Measurements from ENCODE around the gene TMEM175. TPM values are rescaled to one million over a fixed set of nuclear protein-coding genes. Genes with fewer than 3 reads are reported as not detected.

The TMEM175 gene
- total and polyA plus RNA-seq, 2 of the 4 experiments (the other 2 are of a cell fraction): 7.7 to 41.9 TPM

GRCh38 chr4:884896-885295, 47.4 kb upstream of the TMEM175 start:
- in situ Hi-C loops (cut with MboI; ENCODE audit: low sequenced_read_pairs): no loop called here
- 95% methylated on average over 21 of the region's 24 CpGs; no CpG with 5 or more reads in 1 of the 2 experiments for WGBS, 2 experiments (ENCODE audit: extremely low coverage in 2 of 2, insufficient read length in 1 of 2)

More at GRCh38 chr4:884896-885295, 47.4 kb upstream of the TMEM175 start:
- Histone ChIP-seq H3K79me1 (ENCODE audit: low read depth in 1 of 2, low read length in 2 of 2) (peaks cover 0 to 10% of the 10 kb centered on the region in 2 experiments; a peak in 3 of 4 replicates), H2BK15ac (ENCODE audit: low read depth, low read length) (no peak overlapping the region), H2AK9ac (replicated peaks; ENCODE audit: low read depth, low read length, poor library complexity) (no peak overlapping the region), H3K27ac (ENCODE audit: insufficient read depth, low read length) (no peak overlapping the region), H3K14ac (replicated peaks; ENCODE audit: low read depth, low read length) (no peak overlapping the region), H4K5ac (ENCODE audit: low read depth, low read length) (no peak overlapping the region), H4K20me1 (ENCODE audit: insufficient read depth, low read length) (peaks cover 11% of the 10 kb centered on the region), H3K36me3 (ENCODE audit: control insufficient read depth, insufficient read depth, low read length) (peaks cover 73% of the 10 kb centered on the region), H2BK5ac (ENCODE audit: low read depth, low read length, poor library complexity, severe bottlenecking) (no peak overlapping the region), H2AFZ (replicated peaks; ENCODE audit: low read length, poor library complexity) (no peak overlapping the region), H2BK20ac (ENCODE audit: low read depth, low read length) (no peak overlapping the region), H3K56ac (ENCODE audit: extremely low read depth, insufficient read depth, low read length) (no peak overlapping the region), H2BK120ac (ENCODE audit: low read depth, low read length) (no peak overlapping the region), H3K27me3 (ENCODE audit: control insufficient read depth, insufficient read depth, low read length) (no peaks in the 10 kb centered on the region), H4K8ac (ENCODE audit: low read depth in 2 of 2, low read length in 2 of 2) (no peak overlapping the region), H3K4me3 (ENCODE audit: insufficient read depth, low read depth, low read length) (no peak overlapping the region), H3K9me3 (ENCODE audit: control insufficient read depth, insufficient read depth, low read length) (no peaks in the 10 kb centered on the region), H3K18ac (ENCODE audit: low read depth, low read length) (no peak overlapping the region), H2AK5ac (ENCODE audit: low read depth, low read length) (no peak overlapping the region), H3K4ac (ENCODE audit: low read depth, low read length) (no peak overlapping the region), H3K9ac (ENCODE audit: low read depth, low read length) (no peak overlapping the region), H3K4me2 (ENCODE audit: low read depth, low read length) (no peak overlapping the region), H4K91ac (ENCODE audit: insufficient read depth, low read depth, low read length) (no peak overlapping the region), H3K9me1 (ENCODE audit: insufficient read depth, low read length) (peaks cover 8% of the 10 kb centered on the region), H3K4me1 (ENCODE audit: control insufficient read depth, insufficient read depth, low read length) (no peaks in the 10 kb centered on the region), H3K23ac (ENCODE audit: low read depth, low read length) (no peak overlapping the region)
- TF ChIP-seq MAZ (IDR thresholded peaks at IDR 0.05; ENCODE audit: borderline replicate concordance, low read depth, low read length) (no peak), ELK1 (IDR thresholded peaks at IDR 0.05; ENCODE audit: borderline replicate concordance, low read depth, low read length) (no peak), CHD1 (IDR thresholded peaks at IDR 0.05; ENCODE audit: low read depth, low read length) (no peak), BHLHE40 (IDR thresholded peaks at IDR 0.05; ENCODE audit: low read depth, low read length) (no peak), RCOR1 (IDR thresholded peaks at IDR 0.05; ENCODE audit: insufficient replicate concordance, low read length) (no peak), MAFK (IDR thresholded peaks at IDR 0.05; ENCODE audit: low read depth, low read length) (no peak), NFE2L2 (IDR thresholded peaks at IDR 0.05; ENCODE audit: low read depth, low read length) (no peak)
- TF ChIP-seq, protein P1, sequence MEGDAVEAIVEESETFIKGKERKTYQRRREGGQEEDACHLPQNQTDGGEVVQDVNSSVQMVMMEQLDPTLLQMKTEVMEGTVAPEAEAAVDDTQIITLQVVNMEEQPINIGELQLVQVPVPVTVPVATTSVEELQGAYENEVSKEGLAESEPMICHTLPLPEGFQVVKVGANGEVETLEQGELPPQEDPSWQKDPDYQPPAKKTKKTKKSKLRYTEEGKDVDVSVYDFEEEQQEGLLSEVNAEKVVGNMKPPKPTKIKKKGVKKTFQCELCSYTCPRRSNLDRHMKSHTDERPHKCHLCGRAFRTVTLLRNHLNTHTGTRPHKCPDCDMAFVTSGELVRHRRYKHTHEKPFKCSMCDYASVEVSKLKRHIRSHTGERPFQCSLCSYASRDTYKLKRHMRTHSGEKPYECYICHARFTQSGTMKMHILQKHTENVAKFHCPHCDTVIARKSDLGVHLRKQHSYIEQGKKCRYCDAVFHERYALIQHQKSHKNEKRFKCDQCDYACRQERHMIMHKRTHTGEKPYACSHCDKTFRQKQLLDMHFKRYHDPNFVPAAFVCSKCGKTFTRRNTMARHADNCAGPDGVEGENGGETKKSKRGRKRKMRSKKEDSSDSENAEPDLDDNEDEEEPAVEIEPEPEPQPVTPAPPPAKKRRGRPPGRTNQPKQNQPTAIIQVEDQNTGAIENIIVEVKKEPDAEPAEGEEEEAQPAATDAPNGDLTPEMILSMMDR (conservative IDR thresholded peaks at IDR 0.05; ENCODE audit: low read depth, low read length): no peak
- no TSS peak for BruUV-seq (replicated peaks)
- ChIA-PET POLR2A (ENCODE audit: unreplicated experiment) (no interaction called here), CTCF (no interaction called here)
- ATAC-seq (ENCODE audit: low read depth): no peak
- dilution Hi-C loops (cut with HindIII; ENCODE audit: low sequenced_read_pairs, unreplicated experiment) (no loop called here), intact Hi-C loops (cut with micrococcal nuclease) (no loop called here)
- no peak for DNase-seq
